Small intestine (tissue), 7 donors: ENCODE results near the gene GLI3. TPM values are rescaled to one million over a fixed set of nuclear protein-coding genes. Genes with fewer than 3 reads are reported as not detected.

Experiments
- DNase-seq, 2 donors: peaks; one replicate each; pipeline versions ENCODE4 v3.0.0 to v3.0.0-alpha.2; 2013
- FAIRE-seq: peaks from 2 replicates; lab custom pipeline; 2012; peaks lifted over from hg19 to GRCh38; lab: Jason Lieb, UNC
- H3K27ac ChIP-seq, 3 donors: one replicate each; pipeline ENCODE4 v1.5.1; 2013; ENCODE audit warnings: low read length in 2 of 3, mild to moderate bottlenecking in 2 of 3, control low read depth in 1 of 3, inconsistent platforms in 1 of 3, low read depth in 1 of 3, moderate library complexity in 1 of 3
- H3K27me3 ChIP-seq, 3 donors: one replicate each; pipeline ENCODE4 v1.6.1; 2013; ENCODE audit warnings: low read length in 3 of 3, inconsistent platforms in 1 of 3; ENCODE audit not compliant: control insufficient read depth in 3 of 3, insufficient read depth in 3 of 3
- H3K36me3 ChIP-seq, 3 donors: one replicate each; pipeline ENCODE4 v1.6.1; 2013; ENCODE audit warnings: low read length in 3 of 3, inconsistent platforms in 1 of 3, low read depth in 1 of 3, mild to moderate bottlenecking in 1 of 3, moderate library complexity in 1 of 3; ENCODE audit not compliant: control insufficient read depth in 3 of 3, insufficient read depth in 2 of 3
- H3K4me1 ChIP-seq, 3 donors: one replicate each; pipeline ENCODE4 v1.6.1; 2013; ENCODE audit warnings: low read length in 2 of 3, inconsistent platforms in 1 of 3, low read depth in 1 of 3, mild to moderate bottlenecking in 1 of 3, moderate library complexity in 1 of 3; ENCODE audit not compliant: control insufficient read depth in 3 of 3, insufficient read depth in 2 of 3
- H3K4me3 ChIP-seq, 3 donors: one replicate each; pipeline ENCODE4 v1.5.1; 2013; ENCODE audit warnings: low read length in 3 of 3, control low read depth in 1 of 3, inconsistent platforms in 1 of 3, low read depth in 1 of 3, mild to moderate bottlenecking in 1 of 3, moderate library complexity in 1 of 3
- H3K9me3 ChIP-seq, 2 donors: one replicate each; pipeline ENCODE4 v1.6.1; 2013; ENCODE audit warnings: low read depth in 1 of 2, low read length in 1 of 2; ENCODE audit not compliant: control insufficient read depth in 2 of 2, insufficient read depth in 1 of 2
- WGBS, 3 donors: extraction: QIAGEN DNeasy Blood & Tissue Kit; methylation state at CpG; one replicate each; pipeline ENCODE4 v1.1.7; 2013; 5-methylcytosine and 5-hydroxymethylcytosine counted together
- polyA plus RNA-seq, 4 donors: library from polyadenylated mRNA; stranded (reverse) in 3 of 4; unstranded in 1 of 4; fragments of 200-250 nt in 3 of 4; fragments of 120-200 nt in 1 of 4; gene quantifications; one replicate each; pipeline versions ENCODE4 v1.2.1 to v1.2.3, GENCODE V29; 2013
- donor health status: healthy with polysubstance abuse.
- donor health status: control.
- donor health status: control.
- donor health status: Bipolar disorder and iron deficiency.
- donor health status: healthy.

Gene GLI3
- polyA plus RNA-seq, 4 donors: 0.54 to 2.7 (median 1.8) TPM; not detected in 1

DNA sequence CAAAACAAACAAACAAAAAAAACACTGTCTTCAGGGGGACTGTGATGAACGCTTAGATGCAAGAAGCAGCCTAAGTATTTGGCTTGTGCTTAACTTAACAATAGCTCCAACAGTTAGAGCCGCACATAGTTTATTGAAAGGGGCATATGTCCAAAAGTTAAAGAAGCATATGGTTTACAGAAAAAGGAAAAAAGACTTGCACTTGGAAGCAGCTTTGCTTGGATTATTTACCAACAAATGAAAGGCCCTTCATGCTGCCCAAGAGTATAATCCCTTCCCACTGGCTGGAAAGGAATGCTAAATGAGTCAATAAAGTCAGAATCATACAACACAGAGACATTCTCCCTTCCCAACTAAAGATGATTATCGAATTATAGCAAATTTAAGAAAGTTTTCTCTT is 77.9 kb downstream of the GLI3 start:
- no peak overlapping the region for H3K4me3 ChIP-seq
- H3K4me1 ChIP-seq: peaks cover 0 to 8% (median 2%) of the 10 kb centered on the region in 3 donors
- no peaks in the 10 kb centered on the region for H3K9me3 ChIP-seq
- FAIRE-seq: no peak
- H3K27me3 ChIP-seq: no peaks in the 10 kb centered on the region
- DNase-seq: no peak
- H3K27ac ChIP-seq: no peak overlapping the region
- no peaks in the 10 kb centered on the region for H3K36me3 ChIP-seq
- 62 to 71% (median 62%) methylated on average over 3 of the region's 3 CpGs for WGBS, 3 donors

DNA sequence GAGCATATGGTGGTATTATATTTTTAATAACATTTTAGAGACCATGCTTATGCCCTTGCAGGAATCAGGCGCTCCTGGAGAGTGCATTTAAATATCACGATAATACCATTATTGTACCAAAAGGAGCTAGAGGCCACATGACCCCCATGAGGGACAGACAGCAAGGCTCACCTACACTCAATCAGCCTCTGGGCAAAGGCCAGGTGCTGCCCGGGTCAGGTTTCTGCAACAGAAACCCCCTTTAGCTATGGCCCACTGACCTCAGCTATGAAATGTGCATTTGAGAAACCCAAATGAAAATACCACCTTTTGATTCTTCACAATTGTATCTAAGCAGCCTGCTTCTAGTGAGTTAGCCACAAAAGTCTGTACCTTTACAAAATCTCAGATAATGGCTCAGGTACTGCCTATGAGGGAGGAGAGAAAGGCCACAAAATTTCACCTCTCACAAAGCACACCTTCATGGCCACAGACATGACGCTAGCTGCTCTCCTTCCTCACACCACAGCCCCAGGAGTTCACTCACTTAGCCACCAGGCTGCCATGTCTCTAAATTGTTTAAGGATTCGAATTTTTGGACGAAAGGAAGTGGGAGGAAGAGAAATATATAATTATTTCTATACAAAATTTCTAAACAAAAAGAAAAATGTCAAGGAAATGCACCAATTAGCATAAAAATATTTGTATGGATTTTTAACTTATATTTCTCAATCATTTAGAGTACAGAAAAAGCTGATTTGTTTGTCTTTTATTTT is 79.9 kb downstream of the GLI3 start:
- Histone ChIP-seq H3K27ac (no peak overlapping the region), H3K4me3 (no peak overlapping the region), H3K4me1 (peaks cover 0 to 8% (median 2%) of the 10 kb centered on the region in 3 donors), H3K9me3 (no peaks in the 10 kb centered on the region), H3K27me3 (no peaks in the 10 kb centered on the region), H3K36me3 (no peaks in the 10 kb centered on the region)
- FAIRE-seq (no peak), DNase-seq (no peak)
- WGBS, 3 donors: 70 to 87% (median 72%) methylated on average over 6 of the region's 6 CpGs

- Histone ChIP-seq H3K4me3 (no peak overlapping the region), H3K9me3 (no peaks in the 10 kb centered on the region), H3K27me3 (no peaks in the 10 kb centered on the region), H3K36me3 (no peaks in the 10 kb centered on the region), H3K4me1 (peaks cover 0 to 8% (median 2%) of the 10 kb centered on the region in 3 donors), H3K27ac (no peak overlapping the region)
- DNase-seq: no peak
- no peak for FAIRE-seq
- 43 to 59% (median 44%) methylated on average over 6 of the region's 6 CpGs for WGBS, 3 donors
These were observed 80.6 kb downstream of the GLI3 start for GRCh38 chr7:42156291-42156865.

DNA sequence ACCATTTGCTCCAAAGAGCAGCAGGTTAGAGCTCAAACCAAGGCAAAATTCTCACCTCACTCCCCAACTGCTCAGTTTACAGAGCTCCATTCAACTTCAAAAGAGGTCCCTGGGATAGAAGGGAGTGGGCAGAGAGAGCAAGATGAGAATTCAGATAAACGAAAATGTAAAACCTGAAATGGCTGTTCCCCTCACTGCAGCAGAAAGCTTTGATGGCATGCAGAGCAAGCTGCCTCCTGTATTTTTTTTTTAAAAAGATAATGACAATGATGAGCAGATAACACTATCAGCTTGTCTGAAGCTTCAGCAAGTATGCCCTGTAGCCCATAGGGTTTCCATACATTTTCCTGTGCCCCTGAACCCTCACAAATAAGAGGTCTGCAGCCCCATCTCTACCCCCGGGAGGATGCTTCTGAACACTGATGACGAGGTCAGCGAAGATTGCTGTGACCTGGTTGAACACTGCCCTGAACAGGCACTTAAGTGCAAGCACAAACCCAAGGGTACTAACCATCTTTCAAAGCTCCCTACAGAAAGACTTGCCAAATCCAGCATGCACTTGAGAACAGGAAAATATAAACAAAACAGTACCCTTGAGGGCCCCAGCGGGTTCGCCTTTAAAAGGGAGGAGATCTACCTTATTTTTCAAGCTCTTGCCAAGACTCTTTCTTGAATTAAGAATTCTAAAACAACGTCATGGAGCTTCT is 81.3 kb downstream of the GLI3 start:
- FAIRE-seq: no peak
- Histone ChIP-seq H3K4me3 (no peak overlapping the region), H3K27ac (no peak overlapping the region), H3K36me3 (no peaks in the 10 kb centered on the region), H3K4me1 (peaks cover 0 to 8% (median 2%) of the 10 kb centered on the region in 3 donors), H3K9me3 (no peaks in the 10 kb centered on the region), H3K27me3 (no peaks in the 10 kb centered on the region)
- 75 to 80% (median 80%) methylated on average over 7 of the region's 7 CpGs for WGBS, 3 donors
- DNase-seq: no peak

DNA sequence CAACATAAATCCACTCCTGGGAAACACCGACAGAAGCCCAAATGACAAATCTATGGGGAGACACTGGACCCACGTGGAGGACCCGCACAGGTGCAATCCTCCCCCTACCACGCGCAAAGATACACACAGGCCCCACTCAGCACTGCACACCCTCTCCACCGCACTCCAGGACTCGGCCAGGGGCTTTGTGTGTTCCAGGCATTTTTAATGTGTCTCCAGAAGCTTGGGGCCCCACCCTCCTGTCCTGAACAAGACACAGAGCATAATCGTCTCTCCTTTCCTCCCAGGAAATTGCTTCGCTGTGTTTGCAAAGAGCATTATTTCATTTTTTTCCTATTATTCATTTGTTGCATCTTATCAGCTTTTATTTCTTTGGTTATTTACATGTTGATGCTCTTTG is 82.8 kb downstream of the GLI3 start:
- DNase-seq (no peak), FAIRE-seq (no peak)
- H3K4me3 ChIP-seq: no peak overlapping the region
- no peaks in the 10 kb centered on the region for H3K27me3 ChIP-seq
- WGBS, 3 donors: 70 to 77% (median 77%) methylated on average over 9 of the region's 9 CpGs
- H3K4me1 ChIP-seq: peaks cover 0 to 8% (median 2%) of the 10 kb centered on the region in 3 donors
- no peaks in the 10 kb centered on the region for H3K36me3 ChIP-seq
- no peak overlapping the region for H3K27ac ChIP-seq
- H3K9me3 ChIP-seq: no peaks in the 10 kb centered on the region

DNA sequence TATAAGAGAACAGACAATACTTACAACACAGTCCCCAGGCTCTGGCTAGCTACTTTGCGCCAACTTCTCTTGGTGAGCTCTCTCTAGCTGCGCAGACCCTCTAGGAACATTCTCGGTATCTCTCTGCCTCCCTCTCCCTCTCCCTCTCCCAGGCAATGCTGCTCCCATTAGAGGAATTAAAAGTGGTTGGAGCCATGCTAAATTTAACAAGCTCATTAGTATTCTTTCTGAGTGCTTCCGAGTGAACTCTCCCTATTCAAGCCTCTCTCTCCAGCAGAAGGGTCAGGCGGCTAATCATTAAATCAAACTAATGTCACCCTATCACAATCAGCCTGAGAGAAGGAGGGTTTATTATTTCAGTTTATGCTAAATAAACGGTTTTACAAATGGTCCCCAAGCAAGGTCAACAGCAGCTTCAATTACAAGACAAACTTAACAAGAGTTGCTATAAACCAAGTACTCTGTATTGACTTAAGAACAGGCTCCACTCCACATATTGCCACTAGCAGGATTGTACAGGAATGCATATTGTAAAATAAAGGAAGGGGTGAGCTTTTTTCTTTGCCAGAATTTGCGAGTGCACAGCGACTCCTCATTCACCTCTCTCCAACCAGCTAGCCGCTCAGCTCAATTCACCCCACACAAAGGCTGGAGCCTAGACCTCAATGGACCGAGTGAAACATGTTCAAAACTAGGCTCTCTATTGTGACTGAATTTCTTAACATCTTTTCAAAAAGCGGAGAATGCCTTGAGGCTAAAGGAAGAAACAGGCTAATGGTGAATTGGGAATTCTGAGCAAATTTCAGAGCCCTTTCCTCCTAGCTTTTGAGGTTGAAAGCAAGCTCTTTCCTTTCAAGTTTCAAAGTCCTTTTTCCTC is 84.4 kb downstream of the GLI3 start:
- WGBS, 3 donors: 47 to 56% (median 53%) methylated on average over 11 of the region's 11 CpGs
- Histone ChIP-seq H3K36me3 (no peaks in the 10 kb centered on the region), H3K4me1 (peaks cover 0 to 8% (median 2%) of the 10 kb centered on the region in 3 donors), H3K27me3 (no peaks in the 10 kb centered on the region), H3K4me3 (no peak overlapping the region), H3K9me3 (no peaks in the 10 kb centered on the region), H3K27ac (peak overlapping the region in 1 of 3 donors; percentile 53)
- no peak for FAIRE-seq
- peak in 1 of 2 donors; percentile 46 for DNase-seq

DNA sequence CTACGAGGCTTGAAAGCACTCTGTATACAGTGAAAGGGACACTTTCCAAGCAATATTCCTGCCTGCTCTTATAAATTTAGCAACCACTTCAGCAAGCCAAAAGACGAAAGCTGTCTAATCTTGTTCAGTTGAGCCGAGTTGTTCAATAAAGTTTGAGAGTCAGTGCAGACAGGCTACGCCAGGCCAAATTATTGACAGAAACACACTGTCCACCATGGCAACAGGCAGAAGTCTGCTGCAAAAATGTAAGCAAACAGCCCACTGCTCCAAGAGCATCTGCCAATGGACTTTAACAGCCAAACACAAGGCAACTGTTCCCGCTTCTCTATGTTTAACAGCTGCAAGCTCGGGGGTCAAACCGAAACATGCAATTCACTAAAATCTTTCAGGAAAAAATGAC is 85.7 kb downstream of the GLI3 start:
- H3K36me3 ChIP-seq: no peaks in the 10 kb centered on the region
- H3K4me1 ChIP-seq: peaks cover 0 to 8% (median 0%) of the 10 kb centered on the region in 3 donors
- 62 to 80% (median 75%) methylated on average over 7 of the region's 7 CpGs for WGBS, 3 donors
- no peak overlapping the region for H3K27ac ChIP-seq
- peak in 1 of 2 donors; percentile 48 for DNase-seq
- no peak overlapping the region for H3K4me3 ChIP-seq
- no peaks in the 10 kb centered on the region for H3K27me3 ChIP-seq
- FAIRE-seq: no peak
- H3K9me3 ChIP-seq: no peaks in the 10 kb centered on the region

GRCh38 chr7:42145539-42145938 is 91.5 kb downstream of the GLI3 start:
- Histone ChIP-seq H3K36me3 (no peaks in the 10 kb centered on the region), H3K4me3 (no peak overlapping the region), H3K27me3 (no peaks in the 10 kb centered on the region), H3K9me3 (no peaks in the 10 kb centered on the region), H3K4me1 (no peaks in the 10 kb centered on the region), H3K27ac (no peak overlapping the region)
- DNase-seq: no peak
- no peak for FAIRE-seq
